IPS-11a (cell line): Measurements from ENCODE around the gene SLC7A5.
"Not testable (repeated sequence)": the region's sequence is repeated elsewhere in the genome, so short reads cannot be mapped to it uniquely, and the experiment has no call there.

Experiments used
- H3K4me3 ChIP-seq: one replicate; pipeline ENCODE4 v1.5.1; 2013; ENCODE audit warnings: low read depth, low read length, control low read depth

The SLC7A5 gene

DNA sequence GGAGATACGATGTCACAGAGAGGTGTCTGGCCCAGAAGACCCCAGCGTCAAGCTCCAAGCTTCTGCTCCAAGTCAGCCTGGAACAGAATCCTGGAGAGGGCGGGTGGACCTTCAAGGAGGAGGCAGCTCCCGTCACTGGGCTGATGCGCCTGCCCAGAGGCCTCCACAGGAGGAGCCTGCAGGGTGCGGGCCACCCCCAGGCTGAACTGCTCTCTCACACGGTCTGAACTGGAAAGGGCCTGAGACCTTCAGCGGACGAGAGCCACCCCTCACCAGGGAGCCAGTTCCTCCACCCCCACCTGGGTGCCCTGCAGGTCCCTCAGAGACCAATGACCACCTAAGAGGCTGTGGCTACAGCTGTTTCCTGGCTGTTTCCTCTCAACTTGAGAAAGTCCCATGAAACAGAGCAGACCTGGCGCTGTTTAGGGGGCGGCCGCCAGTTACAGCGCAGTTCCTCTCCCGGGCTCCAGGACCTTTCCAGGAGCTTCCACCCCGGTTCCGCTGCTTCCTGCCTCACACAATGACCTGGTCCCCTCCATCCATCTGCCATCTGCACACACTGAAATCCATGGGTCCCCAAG, 67.5 kb downstream of the SLC7A5 start:
- no peak overlapping the region for H3K4me3 ChIP-seq

- no peak overlapping the region for H3K4me3 ChIP-seq
These were observed 68.8 kb downstream of the SLC7A5 start for GRCh38 chr16:87800497-87800896.

DNA sequence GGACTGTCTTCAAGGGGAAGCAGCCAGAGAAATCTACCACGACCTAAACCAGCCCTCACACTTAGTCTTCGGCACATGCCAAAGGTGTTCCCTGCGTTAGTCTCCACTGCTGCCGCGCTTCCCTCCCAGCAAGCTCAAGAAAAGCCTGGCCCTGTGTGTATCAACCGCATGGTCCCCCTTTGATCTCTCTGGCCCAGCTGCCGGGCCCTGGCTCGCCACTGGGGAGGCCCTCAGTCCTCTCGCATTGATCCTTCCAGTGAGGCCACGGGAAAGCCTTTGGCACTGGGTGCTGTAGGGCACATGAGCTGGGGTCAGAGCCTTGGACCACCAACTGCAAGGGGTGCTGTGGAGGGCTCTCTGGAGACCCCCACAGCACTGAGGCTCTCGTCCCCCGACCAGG, 74.0 kb downstream of the SLC7A5 start:
- H3K4me3 ChIP-seq: no peak overlapping the region

DNA sequence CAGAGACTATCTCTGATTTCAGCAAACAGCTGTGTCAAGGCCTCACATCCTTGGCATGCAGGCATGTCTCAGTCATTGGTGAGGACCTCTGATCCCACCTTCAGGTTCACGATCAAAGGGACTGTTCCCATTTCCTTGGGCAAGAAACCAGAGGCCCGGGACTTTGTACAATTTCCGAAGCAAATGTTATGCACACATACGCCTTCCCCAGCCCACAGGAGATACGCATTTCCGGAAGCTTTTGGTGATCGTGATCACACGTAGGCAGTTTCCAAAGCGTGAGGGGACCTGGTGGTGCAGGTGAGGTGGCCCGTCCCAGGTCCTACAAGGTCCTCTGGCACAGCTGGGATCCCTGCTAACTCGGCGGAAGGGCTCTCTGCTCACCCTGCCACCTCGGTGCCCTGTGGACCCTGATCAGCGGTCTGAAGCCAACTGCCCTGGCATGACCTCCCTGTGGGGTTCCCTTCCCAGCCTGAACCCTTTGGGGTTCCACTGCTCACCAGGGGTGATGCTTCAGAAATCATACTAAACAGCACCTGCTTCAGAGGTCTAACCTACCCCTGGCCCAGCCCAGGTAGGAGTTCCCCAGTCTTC, 74.7 kb downstream of the SLC7A5 start:
- no peak overlapping the region for H3K4me3 ChIP-seq

- H3K4me3 ChIP-seq: no peak overlapping the region
These were observed 77.1 kb downstream of the SLC7A5 start for GRCh38 chr16:87792205-87792565.

- H3K4me3 ChIP-seq: no peak overlapping the region
These were observed 77.8 kb downstream of the SLC7A5 start for GRCh38 chr16:87791295-87792204.

DNA sequence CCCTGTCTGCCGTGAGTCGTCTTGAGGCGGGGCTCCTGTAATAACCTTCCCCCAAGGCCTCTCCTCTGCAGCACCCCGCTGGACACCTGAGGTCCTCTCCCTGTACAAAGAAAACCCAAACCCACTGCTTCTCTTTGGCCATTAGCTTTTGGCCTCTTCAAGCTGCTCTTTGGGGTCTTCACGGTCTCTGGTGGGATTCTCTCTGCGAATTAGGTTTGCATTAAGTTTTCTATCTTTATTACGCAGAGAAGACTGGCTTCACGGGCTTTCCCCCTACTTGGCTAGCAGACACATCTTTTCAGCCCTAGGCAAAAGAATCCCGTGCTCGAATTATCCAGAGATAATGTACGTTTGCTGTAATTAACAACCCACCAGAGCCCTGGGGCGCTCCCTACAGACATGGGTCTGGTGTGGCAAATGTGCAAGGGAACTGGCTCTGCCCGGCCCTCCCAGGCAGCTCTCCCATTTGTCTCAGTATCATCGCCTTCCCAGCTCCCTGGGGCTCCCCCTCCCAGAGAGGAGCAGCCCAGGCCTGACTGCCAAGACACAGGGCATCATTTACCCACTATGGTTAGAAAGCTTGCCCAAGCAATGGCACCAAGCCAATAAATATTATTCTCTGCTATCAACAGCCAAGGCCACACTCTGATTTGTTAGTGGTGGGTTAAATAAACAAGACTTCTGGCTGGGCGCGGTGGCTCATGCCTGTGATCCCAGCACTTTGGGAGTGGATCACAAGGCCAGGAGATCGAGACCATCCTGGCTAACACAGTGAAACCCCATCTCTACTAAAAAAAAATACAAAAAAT, 78.8 kb downstream of the SLC7A5 start:
- H3K4me3 ChIP-seq: no peak overlapping the region

DNA sequence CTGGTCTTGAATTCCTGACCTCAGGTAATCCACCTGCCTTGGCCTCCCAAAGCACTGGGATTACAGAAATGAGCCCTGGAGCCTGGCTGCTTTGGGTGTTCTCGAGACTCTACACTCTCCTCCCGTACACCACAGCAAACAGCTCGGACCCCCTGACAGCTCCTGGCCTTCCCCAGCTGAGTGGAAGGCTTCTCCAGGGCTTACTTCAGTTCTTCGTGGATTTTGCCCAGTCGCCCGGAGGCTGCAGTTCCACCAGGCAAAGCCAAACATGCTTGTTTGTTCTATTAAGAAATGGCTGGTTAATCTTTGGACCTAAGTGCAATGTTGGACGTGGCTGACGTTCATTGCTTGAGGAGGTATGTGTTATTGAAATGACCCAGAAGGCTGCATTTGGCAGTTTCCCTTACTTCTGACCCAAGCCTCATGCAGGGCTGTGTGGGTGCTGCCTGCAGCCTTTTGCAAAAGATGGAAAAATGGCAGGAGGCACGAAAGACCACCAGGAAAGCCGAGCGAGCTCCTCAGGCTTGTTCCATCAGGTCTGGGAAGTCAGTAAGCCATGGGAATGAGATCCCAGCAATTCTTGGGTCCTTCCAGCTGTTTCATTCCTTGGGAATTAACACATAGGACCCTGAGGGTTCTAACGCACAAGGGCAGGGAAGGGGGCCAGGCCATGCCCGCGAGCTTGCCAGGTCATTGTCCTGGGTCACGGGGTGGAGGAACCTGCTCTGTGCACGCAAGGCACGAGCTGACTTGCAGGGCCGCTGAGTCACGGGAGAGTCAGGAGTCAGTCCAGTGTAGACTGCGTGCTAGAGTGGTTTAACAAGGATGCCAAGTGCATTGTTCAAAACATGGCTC, 79.6 kb downstream of the SLC7A5 start:
- no peak overlapping the region for H3K4me3 ChIP-seq

- not testable (repeated sequence) for H3K4me3 ChIP-seq
These were observed 80.4 kb downstream of the SLC7A5 start for GRCh38 chr16:87788730-87789436.

GRCh38 chr16:87787451-87788091, 81.7 kb downstream of the SLC7A5 start:
- H3K4me3 ChIP-seq: not testable (repeated sequence)

GRCh38 chr16:87784812-87785211, 84.5 kb downstream of the SLC7A5 start:
- H3K4me3 ChIP-seq: no peak overlapping the region

GRCh38 chr16:87782033-87782432, 87.3 kb downstream of the SLC7A5 start:
- no peak overlapping the region for H3K4me3 ChIP-seq

DNA sequence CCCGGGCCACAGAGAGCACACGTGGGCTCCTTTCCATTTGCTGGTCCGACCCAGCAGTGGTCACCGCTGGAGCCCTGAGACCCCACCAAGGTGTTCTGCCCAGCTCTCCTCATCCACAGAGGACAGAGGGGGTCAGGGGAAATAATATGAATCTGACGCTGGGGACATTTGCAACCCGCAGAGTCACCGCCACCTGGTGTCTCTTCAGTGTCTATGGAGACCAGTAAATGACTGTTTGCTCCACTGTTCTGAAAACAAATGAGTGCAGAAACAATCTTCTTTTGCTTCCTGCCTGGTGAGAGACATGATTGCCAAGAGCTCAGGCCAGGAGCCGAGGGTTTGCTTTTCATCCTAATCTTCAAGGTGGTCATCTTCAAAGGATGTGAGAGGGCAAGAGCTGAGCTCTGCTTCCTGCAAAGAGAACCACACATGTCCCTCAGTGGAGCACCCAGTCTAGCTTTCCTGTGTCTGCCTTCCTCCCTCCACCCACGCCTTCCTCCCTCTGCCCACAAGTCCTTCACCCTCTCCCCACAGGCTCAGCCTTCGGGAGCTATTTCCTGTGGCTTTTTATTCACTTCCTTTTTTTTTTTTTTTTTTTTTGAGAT, 88.8 kb downstream of the SLC7A5 start:
- no peak overlapping the region for H3K4me3 ChIP-seq
